HG02678 (cell line): ENCODE data around the gene CNGA1.
"Not testable (repeated sequence)": the region's sequence is repeated elsewhere in the genome, so short reads cannot be mapped to it uniquely, and the experiment has no call there.

Experiments used
- ATAC-seq: cut with Tn5 transposase; IDR thresholded peaks from one replicate; pipeline ENCODE4 v1.9.1; 2021; ENCODE audit warnings: mild to moderate bottlenecking, moderate library complexity; ENCODE audit not compliant: unreplicated experiment

The CNGA1 gene

GRCh38 chr4:47972721-47973120, 43.8 kb downstream of the CNGA1 start:
- ATAC-seq = no peak

DNA sequence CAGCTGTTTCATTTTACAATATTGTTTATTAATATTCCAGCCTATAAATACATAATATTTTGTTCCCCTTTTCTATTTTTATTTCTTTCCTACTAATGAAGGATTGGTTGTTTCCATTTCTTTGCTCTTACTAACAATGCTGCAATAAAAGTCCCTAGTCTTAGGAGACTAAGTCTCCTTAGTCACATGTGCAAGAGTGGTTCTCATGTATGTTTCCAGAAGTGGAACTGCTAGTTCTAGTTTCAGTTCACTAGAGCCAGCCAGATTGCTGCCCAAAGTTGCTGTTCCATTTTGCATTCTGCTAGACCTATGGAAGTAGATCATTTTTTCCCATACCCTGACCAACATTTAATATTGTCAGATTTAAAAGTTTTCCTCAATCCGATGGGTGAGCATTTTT, 44.3 kb downstream of the CNGA1 start:
- ATAC-seq = peak; percentile 72

DNA sequence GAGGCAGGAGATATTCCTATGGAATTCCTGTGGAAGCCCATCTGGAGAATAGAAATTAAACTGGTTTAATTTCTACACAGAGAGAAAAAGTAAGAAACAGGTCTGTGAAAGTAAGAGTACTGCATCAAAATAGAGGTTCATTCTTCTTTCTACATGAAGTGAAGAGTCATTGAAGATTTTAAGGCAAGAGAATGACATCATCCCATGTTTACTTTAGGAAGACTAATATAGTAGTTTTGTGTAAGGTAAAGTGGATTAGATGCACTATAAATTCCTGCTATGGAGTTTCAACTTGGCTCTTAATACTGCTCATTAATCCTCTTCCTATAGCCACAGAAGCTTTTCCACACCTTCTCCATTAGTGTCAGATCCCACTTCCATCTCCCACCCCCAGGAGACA, 47.6 kb downstream of the CNGA1 start:
- no peak for ATAC-seq

- ATAC-seq = no peak
These were observed 61.8 kb downstream of the CNGA1 start for GRCh38 chr4:47954677-47955076.

DNA sequence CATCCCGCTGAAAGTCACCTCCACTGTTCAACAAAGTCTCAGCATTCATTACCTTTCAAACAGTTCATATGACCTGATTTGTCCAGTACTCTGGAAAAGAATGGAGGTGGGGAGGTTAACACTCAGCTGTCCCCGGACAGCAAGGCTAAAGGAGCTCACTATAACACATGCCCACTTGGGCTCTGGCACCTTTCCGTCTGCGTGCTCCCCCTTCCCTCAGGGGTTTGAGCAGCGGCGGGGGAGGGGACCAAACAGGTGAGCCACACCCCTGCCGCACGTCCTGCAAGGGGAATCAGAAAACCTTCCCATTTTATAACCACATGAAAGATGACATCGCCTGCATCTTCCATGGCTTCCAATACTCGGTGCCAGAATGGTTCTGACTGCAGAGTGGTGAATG, 62.2 kb downstream of the CNGA1 start:
- ATAC-seq = no peak

DNA sequence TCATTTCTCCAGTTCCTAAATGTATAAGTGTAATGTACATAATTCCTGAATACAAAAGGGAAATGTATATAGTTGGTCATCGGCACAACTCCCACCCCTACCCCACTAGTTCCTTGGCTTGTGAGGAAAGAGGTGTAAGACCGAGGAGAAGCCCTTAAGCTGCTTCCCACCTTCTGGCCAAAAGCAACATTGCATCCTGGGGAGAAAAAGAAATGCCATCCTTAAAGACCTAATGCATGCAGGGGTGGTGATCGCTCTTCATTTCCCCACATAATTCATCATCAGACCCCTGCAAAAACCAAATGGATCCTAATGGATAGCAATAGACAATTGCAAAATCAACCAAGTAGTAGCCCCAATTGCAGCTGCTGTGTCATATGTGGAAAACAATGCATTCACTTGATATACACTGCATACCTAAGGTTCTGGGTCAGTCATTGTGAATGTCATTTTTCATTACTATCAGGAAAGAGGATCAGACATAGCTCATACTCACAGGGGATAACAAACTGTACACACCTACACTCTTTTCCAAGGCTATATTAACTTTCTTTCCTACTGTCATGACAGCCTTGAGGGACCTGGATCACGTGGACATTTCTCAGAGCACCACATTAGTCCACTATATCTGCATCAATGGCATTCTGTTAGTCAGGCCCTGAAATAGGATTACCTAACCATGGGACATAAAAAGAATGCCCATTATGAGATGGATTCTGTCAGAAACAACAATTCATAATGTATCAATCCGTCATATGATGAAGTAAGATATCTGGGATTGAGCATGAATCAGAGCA, 70.4 kb downstream of the CNGA1 start:
- ATAC-seq = no peak

DNA sequence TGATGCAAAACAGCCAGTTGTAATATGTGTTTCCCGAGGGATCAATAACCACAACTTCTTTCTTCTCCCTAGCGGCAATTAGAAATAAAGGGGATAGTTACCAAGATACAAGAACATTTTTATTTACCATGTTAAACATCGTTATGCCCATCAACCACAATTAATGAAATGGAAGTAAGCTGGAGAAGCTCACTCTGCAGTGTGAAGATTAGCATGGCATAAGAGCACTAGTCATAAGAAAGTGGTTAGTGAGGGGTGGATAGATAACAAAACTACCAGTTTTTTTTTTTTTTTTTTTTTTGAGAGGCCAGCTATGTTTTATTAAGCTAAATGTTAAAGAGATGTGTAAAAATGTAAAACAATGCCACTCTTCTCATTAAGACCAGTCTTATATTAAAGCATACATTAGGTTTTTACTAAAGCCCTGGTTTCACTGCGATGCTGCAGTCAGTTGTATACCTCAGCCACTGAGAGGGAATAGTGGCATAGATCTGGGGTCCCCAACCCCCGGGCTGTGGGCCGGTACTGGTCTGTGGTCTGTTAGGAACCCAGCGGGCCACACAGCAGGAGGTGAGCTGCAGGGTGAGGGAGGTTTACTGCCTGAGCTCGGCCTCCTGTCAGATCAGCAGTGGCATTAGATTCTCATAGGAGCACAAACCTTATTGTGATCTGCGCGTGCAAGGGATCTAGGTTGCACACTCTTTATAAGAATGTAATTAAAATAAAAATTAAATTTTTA, 74.2 kb downstream of the CNGA1 start:
- no peak for ATAC-seq

- no peak for ATAC-seq
These were observed 77.0 kb downstream of the CNGA1 start for GRCh38 chr4:47939456-47939855.

GRCh38 chr4:47936336-47936735, 80.1 kb downstream of the CNGA1 start:
- ATAC-seq = no peak

DNA sequence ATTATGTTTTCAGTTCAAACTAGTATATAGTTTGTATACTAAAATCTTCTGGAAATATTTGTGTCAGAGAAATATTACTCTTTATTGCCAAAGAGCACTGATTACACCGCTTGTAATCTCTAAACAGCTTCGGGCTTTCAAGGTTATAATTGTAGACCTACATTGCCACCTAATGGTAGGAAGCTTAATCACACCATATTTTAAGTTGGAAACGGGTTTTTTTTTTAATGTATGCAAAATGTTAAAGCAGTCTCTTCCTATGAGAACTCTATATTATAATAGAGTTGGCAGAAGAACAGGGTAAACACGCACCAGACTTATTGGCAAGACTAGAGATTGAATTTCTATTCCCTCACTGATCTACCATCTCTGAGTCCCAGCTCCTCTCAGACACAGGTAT, 82.6 kb downstream of the CNGA1 start:
- ATAC-seq = peak; percentile 75

GRCh38 chr4:47930971-47931804, 85.3 kb downstream of the CNGA1 start:
- no peak for ATAC-seq

- no peak for ATAC-seq
These were observed 86.7 kb downstream of the CNGA1 start for GRCh38 chr4:47929682-47930201.

GRCh38 chr4:47926667-47927258, 89.7 kb downstream of the CNGA1 start:
- peak; percentile 95 for ATAC-seq

DNA sequence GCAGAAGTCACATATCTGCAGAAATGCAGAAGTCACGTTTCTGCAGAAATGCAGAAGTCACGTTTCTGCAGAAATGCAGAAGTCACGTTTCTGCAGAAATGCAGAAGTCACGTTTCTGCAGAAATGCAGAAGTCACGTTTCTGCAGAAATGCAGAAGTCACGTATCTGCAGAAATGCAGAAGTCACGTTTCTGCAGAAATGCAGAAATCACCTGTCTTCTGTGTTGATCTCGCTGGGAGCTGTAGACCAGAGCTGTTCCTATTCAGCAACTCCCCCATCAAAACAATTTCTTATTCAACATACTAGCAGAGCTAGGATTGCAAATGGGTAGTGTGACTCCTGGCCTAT, 93.2 kb downstream of the CNGA1 start:
- not testable (repeated sequence) for ATAC-seq

GRCh38 chr4:47922436-47923260, 93.8 kb downstream of the CNGA1 start:
- not testable (repeated sequence) for ATAC-seq

GRCh38 chr4:47917163-47917562, 99.3 kb downstream of the CNGA1 start:
- ATAC-seq = not testable (repeated sequence)

GRCh38 chr4:47915378-47915777, 101.1 kb downstream of the CNGA1 start:
- no peak for ATAC-seq

- ATAC-seq = peak; percentile 19
These were observed 101.6 kb downstream of the CNGA1 start for GRCh38 chr4:47914926-47915237.

- peak; percentile 97 for ATAC-seq
These were observed 102.1 kb downstream of the CNGA1 start, which contains the start of gene NFXL1 for GRCh38 chr4:47914220-47914925. Gene NFXL1, minus strand, starts transcription at chr4:47914583. Its CDS starts 380 bp downstream, at chr4:47914203.
